Activated T-cell treated with anti-CD3 and anti-CD28 coated beads for 48 hours (primary cell): ENCODE measurements around the gene STOX2.

Source experiments
- DNase-seq: peaks from one replicate; pipeline ENCODE4 v3.0.0-alpha.2; 2020; ENCODE audit warnings: low read depth

Gene STOX2

GRCh38 chr4:183986971-183987946 lies 82.2 kb downstream of the STOX2 start:
- no peak for DNase-seq

GRCh38 chr4:183987987-183988392 lies 82.9 kb downstream of the STOX2 start:
- no peak for DNase-seq

- no peak for DNase-seq
These were observed 83.8 kb downstream of the STOX2 start for GRCh38 chr4:183988874-183989273.

GRCh38 chr4:183989461-183989860 lies 84.4 kb downstream of the STOX2 start:
- no peak for DNase-seq

- no peak for DNase-seq
These were observed 84.8 kb downstream of the STOX2 start for GRCh38 chr4:183989931-183990330.

- DNase-seq: no peak
These were observed 88.6 kb downstream of the STOX2 start for GRCh38 chr4:183993676-183994075.

GRCh38 chr4:183995570-183995969 lies 90.5 kb downstream of the STOX2 start:
- no peak for DNase-seq

GRCh38 chr4:183996868-183997267 lies 91.8 kb downstream of the STOX2 start:
- DNase-seq: no peak

- no peak for DNase-seq
These were observed 94.3 kb downstream of the STOX2 start for GRCh38 chr4:183999435-183999834.

GRCh38 chr4:184000457-184001396 lies 95.6 kb downstream of the STOX2 start:
- no peak for DNase-seq

GRCh38 chr4:184003433-184003832 lies 98.3 kb downstream of the STOX2 start:
- DNase-seq: no peak

- no peak for DNase-seq
These were observed 102.8 kb downstream of the STOX2 start for GRCh38 chr4:184007891-184008290.

GRCh38 chr4:184010696-184011095 lies 105.6 kb downstream of the STOX2 start:
- DNase-seq: no peak

GRCh38 chr4:184011826-184012380 lies 106.8 kb downstream of the STOX2 start:
- DNase-seq: no peak

GRCh38 chr4:184012937-184013336 lies 107.8 kb downstream of the STOX2 start:
- no peak for DNase-seq

- DNase-seq: no peak
These were observed 109.2 kb downstream of the STOX2 start for GRCh38 chr4:184014301-184014700.

- DNase-seq: no peak
These were observed 111.9 kb downstream of the STOX2 start for GRCh38 chr4:184016759-184017668.

- no peak for DNase-seq
These were observed 114.0 kb downstream of the STOX2 start for GRCh38 chr4:184019076-184019475.

GRCh38 chr4:184019667-184020623 lies 114.8 kb downstream of the STOX2 start:
- no peak for DNase-seq

GRCh38 chr4:184021389-184021788 lies 116.3 kb downstream of the STOX2 start:
- DNase-seq: no peak
